A549 treated with AZD9567 at 1 μM for 4 hours (cell line): Measurements from ENCODE around the gene HK2. TPM values are rescaled to one million over a fixed set of nuclear protein-coding genes. Genes with fewer than 3 reads are reported as not detected.

Source experiments
- total RNA-seq: library from RNA; stranded (reverse); fragments of 200-300 nt; extraction: Qiagen RNA extraction; gene quantifications from 5 replicates; pipeline ENCODE4 v1.2.3, GENCODE V29; 2022; ENCODE audit not compliant: insufficient read depth

Gene HK2
- total RNA-seq = 0.60 to 1.1 TPM (median 0.91 TPM) in 5 replicates

DNA sequence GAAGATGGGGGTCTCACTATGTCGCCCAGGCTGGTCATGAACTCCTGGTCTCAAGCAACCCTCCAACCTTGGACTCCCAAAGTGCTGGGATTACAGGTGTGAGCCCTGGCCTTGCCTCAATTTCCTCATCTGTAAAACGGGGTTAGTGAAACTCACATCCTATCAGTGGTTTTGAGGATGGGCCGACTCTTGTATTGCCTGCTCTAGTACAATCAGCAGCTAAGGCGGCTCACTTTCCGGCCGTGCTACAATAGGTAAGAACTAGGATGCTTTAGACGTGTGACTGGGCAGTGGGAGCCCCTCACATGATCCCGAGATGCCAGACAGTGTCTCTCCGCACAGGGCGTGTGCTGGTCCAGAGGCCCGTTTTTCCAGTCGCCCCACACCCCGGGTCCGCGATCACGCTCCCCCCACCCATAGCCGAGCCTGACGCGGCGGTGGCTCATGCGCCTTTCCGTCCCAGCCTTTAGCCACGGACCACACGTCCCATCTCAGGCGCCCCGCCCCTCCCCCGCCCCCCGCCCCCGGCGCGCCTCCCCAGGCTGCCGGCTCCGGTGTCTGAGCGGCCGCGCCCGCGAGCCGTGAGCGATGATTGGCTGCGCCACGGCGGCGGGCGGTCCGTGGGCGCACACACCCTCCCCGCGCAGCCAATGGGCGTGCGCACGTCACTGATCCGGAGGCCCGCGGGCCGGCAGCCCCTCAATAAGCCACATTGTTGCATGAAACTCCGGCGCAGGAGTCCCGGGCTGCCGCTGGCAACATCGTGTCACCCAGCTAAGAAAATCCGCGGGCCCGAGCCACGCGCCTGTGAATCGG, at the start of gene HK2:
TSS of gene HK2 (plus strand) at position 710 of the 816 bp plus-strand sequence. CDS start 454 bp downstream, outside the sequence.

Other genes with a start within 250 kb of the HK2 start
- not detected in 5 replicates for gene M1AP, start 185.8 kb upstream of the HK2 start, total RNA-seq
- 9.7 to 12.1 TPM (median 11.4 TPM) in 5 replicates for gene SEMA4F, start 179.9 kb upstream of the HK2 start, total RNA-seq
- gene POLE4, start 124.5 kb downstream of the HK2 start, total RNA-seq = 92.4 to 177 TPM (median 171 TPM) in 5 replicates